ENCODE results near the gene COG4. TPM values are rescaled to one million over a fixed set of nuclear protein-coding genes. Genes with fewer than 3 reads are reported as not detected.
A peak's percentile ranks its signal among the peaks of the same experiment; 100 is the strongest.

Gene COG4
- total RNA-seq, 2 donors from 2014 or later = 49.5 to 54.4 TPM

- no peak for DNase-seq
- no peak for ATAC-seq
- intact Hi-C loops (cut with DNase I, micrococcal nuclease) = no loop called here
Observed at GRCh38 chr16:70442344-70442743, 81.0 kb downstream of the COG4 start.

DNA sequence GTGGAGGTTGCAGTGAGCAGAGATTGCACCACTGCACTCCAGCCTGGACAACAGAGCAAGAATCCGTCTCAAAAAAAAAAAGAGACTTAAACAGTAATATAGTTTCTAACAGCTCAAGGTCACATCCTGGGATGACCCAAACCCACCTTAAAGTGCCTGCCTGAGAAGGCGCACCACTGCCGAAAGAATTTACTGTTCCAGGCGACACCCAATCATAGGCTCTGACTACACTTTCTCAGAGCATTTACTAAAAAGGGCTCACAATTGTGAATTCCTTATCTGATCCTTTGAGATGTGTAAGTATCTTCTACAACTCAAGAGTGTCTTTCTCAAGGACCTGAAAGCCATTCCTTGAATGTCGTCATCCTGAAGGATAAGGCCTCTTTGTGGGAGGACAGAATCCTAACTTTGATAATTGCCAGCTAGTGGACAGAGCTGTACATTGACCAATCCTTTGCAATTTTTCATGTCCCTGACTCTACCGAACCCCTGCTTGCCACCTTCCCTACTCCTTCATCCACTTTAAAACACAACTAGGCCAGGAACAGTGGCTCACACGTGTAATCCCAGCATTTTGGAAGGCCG is 81.9 kb downstream of the COG4 start:
- ATAC-seq (no peak), DNase-seq (no peak)
- intact Hi-C loops (cut with DNase I, micrococcal nuclease) = no loop called here

- intact Hi-C loops (cut with DNase I, micrococcal nuclease) = no loop called here
- ATAC-seq (no peak), DNase-seq (no peak)
Observed at GRCh38 chr16:70440009-70440692, 83.2 kb downstream of the COG4 start.

DNA sequence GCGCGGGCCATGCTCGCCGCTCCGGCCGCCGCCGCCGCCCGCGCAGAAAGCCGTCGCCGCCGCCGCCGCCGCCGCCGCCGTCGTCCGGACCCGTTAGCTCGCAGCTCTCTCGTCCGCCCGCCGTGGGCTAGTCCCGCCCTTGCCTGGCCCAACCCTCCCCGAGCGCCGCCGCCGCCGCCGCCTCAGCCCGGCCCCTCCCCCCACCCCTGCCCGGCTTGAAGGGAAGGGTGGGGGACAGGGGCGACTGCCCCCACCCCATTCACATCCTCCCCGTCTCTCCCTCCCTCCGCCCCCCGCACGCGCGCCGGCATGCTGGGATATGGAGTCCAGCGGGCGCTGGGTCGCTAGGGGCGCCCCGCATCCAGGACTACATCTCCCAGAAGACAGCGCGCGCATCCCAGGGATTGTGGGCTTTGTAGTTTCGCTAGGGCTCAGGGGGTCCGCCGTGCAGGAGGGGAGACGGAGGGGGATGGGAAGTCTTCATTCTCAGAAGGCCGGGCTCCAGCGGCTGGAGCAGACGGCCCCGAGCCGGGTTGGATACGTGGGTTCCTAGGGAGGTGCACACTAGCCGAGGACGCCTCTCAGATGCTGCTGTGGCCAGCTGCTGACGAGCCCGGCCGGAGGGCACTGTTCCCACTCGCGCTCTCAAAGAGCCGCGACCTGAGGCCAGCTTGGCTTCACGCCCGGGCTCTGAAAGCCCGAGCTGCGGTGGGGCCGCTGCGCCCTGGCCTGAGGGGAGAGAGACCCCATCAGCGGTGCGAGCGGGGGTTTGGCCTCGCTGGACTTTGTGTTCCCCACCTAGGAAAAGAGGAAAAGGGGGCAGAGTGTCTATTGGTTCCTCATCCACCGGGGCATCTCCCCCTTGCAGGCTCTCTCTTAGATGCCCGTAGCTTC is 84.1 kb downstream of the COG4 start, which contains the start of gene ST3GAL2:
Gene ST3GAL2, minus strand, starts transcription at position 132 of the 894 bp plus-strand sequence. CDS start 40,570 bp downstream, outside the sequence.
- ATAC-seq (peak; percentile 95), DNase-seq (peak; percentile 92 to 93)
- intact Hi-C loops (cut with DNase I, micrococcal nuclease) = no loop called here

DNA sequence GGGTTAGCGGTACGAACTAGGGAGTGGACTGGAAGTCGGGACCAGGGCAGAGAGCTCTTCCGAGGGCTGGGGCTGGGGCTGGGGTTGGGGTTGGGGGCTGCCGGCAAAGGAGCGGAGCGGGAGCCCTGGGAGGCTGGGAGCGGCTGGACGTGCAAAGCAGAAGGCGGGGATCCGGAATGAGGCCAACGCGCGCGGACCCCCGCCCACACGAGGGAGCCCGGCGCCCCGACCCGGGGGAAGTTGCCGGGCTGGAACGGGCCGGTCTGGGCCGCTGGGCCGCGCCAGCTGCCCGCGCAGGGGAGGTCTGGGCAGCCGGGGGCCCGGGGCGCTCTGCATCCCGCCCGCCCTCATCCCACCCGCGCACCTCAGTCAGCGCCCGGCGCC is 84.8 kb downstream of the COG4 start:
- DNase-seq (no peak), ATAC-seq (no peak)
- intact Hi-C loops (cut with DNase I, micrococcal nuclease) = no loop called here

- ATAC-seq (no peak), DNase-seq (no peak)
- intact Hi-C loops (cut with DNase I, micrococcal nuclease) = no loop called here
Observed at GRCh38 chr16:70437582-70438557, 85.5 kb downstream of the COG4 start.

DNA sequence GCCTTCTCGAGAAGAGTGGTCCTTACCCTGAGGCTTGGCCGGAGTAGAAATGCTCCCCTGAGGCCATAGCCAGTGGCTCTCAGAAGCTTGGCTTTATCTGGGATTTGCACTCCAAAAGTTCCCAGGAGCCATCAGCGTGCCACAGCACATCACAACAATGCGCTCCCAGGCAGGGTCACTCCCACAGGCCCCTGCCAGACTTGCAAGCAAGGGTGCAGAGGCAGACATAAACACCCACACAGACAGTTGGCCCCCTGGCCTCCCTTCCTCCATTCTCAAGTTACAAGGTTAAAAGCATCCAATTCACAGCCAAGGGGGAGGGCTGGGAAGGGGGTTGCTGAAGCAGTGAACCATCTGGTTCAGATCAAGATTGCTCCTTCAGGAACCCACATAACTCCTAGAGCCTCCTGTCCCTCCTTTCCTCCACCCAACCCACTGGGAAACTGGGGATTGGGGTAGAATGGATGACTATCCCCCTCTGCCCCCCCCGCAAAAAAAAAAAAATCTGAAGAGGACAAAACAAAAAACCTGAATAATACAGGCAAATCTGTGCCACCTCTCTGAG is 86.3 kb downstream of the COG4 start:
- intact Hi-C loops (cut with DNase I, micrococcal nuclease) = no loop called here
- ATAC-seq (no peak), DNase-seq (no peak)

DNA sequence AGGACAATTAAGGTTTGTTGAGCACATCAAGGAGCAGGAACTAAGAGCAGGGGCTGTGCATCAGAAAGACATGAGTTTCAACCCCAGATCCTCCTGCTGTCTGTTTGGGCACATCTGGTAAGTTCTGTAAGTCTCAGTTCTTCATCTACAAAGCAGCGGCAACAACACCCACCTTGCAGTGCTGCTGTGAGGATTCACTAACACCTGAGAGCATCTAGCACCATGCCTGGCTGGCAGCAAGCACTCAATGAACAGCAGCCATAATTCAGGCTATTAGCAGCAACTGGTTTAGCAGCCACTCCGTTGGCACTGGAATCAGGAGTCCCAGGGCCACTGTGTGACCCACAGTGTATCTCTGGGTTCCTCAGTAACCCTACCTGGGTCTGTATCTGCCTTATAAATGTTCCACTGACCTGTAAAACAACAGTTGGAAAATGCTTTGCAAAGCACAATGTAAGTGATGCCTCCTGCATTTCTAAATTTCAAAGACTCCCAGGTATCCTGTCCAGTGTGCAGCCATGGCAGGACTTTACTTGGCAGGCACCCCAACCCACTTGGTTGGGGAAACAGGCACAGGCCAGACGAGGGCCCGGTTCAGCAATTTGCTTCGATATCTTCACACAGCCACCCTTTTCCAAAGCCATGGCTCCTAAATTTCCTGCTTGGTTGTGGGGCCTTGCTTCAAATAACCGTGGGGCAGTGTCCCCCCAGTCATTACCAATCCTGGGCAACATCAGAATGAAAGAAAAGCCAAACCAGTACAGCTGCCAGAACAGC is 88.7 kb downstream of the COG4 start:
- intact Hi-C loops (cut with DNase I, micrococcal nuclease) = no loop called here
- no peak for DNase-seq
- no peak for ATAC-seq

DNA sequence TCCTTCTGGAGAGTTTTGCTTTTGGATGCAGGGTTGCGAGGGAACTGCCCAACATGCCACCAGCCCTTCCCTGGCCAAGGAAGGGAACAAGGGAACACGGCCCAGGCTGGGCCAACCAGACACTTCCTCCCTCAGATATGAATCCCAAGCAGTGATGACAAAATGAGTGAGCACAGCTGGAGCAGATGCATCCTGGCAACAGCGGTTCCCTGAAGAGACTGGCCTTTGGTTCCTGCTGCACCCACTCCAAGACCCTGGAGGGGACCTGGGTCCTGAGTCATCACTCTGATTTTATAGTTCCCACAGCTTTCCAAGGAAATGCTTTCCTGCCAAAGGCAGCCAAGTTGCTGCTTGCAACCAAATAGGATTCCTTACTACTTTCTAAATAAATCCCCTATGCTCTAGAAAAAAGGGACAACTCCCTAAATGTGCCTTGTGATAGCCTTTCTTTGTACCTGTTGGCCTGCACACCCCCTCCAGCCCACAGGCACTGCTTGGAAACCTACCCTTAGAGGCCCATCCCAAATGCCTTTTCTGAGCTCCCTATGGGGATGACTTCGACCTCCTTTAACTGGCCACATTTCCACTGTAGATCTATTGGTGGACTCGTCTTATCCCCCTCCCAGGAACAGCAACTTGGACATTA is 89.8 kb downstream of the COG4 start:
- no peak for ATAC-seq
- DNase-seq = no peak
- intact Hi-C loops (cut with DNase I, micrococcal nuclease) = no loop called here

DNA sequence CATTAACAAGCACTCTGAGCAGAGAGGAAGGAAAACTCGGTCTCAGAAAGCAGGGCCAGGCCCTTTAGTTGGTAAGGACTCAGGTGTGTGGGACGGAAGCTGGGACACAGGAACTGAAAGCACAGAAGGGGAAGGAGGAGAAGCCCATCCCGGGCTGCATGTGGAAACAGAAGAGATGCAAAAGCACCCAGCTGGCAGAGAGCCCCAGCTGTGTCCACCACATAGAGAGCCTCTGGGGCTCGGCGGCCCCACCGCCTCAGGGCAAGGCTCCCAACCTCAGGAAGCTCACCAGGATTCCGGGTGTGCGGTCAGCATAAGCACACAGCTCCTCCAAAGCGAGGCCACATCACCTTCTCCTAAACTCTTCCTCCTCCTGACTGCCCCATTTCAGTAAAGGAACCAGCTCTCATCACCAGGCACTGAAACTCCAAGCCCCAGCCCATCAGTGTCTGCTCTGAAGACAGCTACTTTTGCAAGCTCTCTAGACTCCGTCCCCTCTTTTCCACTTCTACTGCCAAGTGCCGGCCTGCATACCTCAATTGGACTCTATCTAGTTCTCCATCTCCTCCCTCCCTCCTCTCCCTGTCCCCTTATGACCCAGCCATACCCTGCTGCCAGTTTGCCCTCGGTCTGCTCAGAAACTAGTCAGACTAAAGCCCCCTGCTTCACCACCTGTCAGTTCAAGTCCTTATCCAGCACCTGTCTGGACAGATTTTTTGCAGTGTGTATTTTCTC is 90.5 kb downstream of the COG4 start:
- intact Hi-C loops (cut with DNase I, micrococcal nuclease) = no loop called here
- ATAC-seq (no peak), DNase-seq (no peak)

DNA sequence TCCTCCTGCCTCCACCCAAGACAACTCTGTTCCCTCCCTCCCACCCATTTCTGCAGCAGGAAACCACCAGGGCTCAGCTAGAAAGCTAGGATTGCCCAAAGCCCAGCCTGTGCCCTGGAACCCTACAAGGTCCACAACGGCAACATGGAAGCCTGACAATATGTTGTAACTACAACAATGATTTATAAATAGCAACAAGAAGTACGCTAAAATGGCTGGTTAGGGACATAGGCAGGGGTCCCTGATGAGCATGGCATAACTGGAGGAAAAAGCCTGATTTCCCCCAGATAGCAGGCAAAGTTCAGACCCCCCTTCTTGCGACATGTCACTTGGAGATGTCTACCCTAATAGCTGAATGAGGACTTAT is 91.0 kb downstream of the COG4 start:
- intact Hi-C loops (cut with DNase I, micrococcal nuclease) = no loop called here
- ATAC-seq = no peak
- no peak for DNase-seq

DNA sequence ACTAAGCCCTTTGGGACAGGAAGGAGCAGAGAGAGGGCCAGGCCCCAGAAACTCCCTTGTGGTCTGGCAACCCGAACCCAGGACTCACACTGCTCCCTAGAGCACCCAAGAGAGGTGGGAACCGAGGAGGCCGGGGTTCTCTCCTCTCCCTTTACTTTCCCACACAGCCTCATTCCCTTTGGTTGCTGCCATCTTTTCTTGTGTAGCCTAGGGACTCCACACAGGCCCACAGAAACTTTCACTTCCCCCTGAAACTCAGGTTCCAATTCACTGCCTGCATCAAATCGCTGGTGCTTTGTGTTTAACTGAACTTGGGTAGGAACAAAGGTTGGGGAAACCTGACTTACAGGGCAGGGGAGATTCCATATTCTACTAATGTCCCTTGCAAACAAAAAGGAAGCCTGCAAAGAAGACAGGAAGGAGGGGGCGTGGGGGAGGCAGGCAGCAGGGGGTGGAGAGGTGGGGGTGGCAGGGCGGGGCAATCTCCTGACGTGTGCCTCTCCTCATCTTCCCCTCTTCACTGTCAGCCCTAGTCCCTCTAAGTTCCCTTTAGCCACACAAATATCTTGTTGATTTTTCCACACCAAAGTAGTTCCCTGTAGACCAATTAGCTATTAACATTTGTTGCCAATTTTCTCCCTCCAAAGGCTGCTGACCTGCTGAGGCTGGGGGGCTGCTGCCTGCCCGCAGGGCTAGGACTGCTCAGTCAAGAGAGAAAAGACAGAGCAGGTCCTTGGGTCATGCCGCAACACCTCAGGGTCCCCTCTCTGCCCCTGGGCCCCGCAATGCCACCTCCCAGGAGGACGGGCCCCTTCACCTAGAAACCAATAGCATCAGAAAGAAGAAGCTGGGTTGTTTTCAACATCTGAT is 92.5 kb downstream of the COG4 start:
- intact Hi-C loops (cut with DNase I, micrococcal nuclease) = no loop called here
- DNase-seq (no peak), ATAC-seq (no peak)
